Loucy (cell line): Measurements from ENCODE around the gene ZFR.

ENCODE experiments used
- CTCF ChIP-seq: fragments of 200-600 bp; sonication (generic); conservative IDR thresholded peaks from 2 replicates; pipeline ENCODE4 v1.5.1; 2014; ENCODE audit warnings: mild to moderate bottlenecking, antibody characterized with exemption, low read length
- EZH2phosphoT487 ChIP-seq: fragments of 200-600 bp; IDR thresholded peaks from 2 replicates; pipeline ENCODE4 v1.6.1; 2018; ENCODE audit warnings: antibody characterized with exemption, mild to moderate bottlenecking, moderate library complexity, borderline replicate concordance

GRCh38 chr5:32325062-32325461 lies 119.5 kb downstream of the ZFR start:
- TF ChIP-seq CTCF (no peak), EZH2phosphoT487 (no peak)
